NAMALWA (cell line): Measurements from ENCODE around the gene TMEM266.

Experiments used
- DNase-seq: peaks from one replicate; pipeline ENCODE4 v3.0.0-alpha.2; 2015; ENCODE audit warnings: low spot score

The TMEM266 gene

DNA sequence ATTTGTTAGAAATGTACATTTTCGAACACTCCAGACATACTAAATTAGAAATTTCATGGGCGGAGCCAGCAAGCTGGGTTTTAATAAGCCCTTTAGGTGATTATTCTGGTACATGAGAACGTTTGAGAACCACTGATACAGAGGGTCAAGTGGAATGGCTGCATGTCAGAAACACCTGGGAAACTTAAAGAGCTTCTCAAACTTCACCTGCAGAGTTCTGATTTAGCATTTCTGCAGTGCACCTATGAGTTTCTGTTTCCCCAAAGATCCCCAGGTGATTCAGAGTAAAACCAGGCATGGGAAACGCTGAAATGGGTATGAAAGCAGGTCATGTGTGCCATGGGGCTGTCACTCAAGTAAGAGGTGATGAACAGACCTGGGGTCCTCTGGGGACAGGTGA is 68.1 kb downstream of the TMEM266 start:
- DNase-seq, result no peak

GRCh38 chr15:76134537-76134936 is 74.8 kb downstream of the TMEM266 start:
- DNase-seq, result no peak

GRCh38 chr15:76135516-76135915 is 75.7 kb downstream of the TMEM266 start:
- no peak for DNase-seq

DNA sequence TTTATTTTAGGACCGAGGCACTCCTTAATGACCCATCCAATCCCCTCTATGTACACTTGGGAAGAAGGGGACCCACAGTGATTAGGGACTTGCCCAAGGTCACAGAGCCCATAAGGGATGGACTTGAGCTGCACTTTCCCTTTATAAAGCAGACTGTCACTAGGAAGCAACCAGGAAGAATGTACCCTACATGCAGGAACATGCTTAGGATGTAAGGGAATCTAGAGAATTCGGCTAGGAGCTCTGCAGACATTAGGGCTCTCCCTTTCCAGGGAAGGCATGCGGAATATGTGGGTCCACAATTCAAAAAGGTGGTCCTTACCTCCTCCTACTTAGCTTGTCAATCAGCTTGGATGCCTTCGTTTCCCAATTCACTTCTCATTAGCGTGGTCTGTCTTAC is 78.7 kb downstream of the TMEM266 start:
- DNase-seq, result no peak

- peak; percentile 91 for DNase-seq
Observed at GRCh38 chr15:76139368-76140073, 79.7 kb downstream of the TMEM266 start.

GRCh38 chr15:76140074-76140464 is 80.3 kb downstream of the TMEM266 start:
- no peak for DNase-seq

GRCh38 chr15:76146812-76147211 is 87.0 kb downstream of the TMEM266 start:
- DNase-seq, result no peak

- DNase-seq, result peak; percentile 73
Observed at GRCh38 chr15:76147906-76148570, 88.3 kb downstream of the TMEM266 start.

- DNase-seq, result no peak
Observed at GRCh38 chr15:76149291-76149915, 89.6 kb downstream of the TMEM266 start.

DNA sequence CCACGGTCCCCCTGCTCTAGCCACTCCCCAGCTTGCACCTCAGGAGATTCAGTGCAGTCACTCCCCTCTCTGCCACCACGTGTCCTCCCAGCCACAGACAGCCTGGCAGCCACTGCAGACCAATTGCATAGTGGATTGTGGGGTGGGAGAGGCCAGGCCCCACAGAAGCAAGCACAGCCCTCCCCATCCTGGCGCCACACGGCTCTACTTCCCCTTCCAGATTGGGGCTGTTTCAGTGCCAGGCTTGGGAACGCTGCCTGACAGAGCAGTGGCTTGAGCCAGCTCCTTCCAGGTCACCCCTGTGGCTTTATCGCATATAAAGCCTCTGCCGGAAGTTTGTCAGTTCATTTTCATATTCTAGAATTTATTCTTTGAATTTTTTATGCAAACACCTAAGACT is 90.7 kb downstream of the TMEM266 start:
- DNase-seq, result no peak

DNA sequence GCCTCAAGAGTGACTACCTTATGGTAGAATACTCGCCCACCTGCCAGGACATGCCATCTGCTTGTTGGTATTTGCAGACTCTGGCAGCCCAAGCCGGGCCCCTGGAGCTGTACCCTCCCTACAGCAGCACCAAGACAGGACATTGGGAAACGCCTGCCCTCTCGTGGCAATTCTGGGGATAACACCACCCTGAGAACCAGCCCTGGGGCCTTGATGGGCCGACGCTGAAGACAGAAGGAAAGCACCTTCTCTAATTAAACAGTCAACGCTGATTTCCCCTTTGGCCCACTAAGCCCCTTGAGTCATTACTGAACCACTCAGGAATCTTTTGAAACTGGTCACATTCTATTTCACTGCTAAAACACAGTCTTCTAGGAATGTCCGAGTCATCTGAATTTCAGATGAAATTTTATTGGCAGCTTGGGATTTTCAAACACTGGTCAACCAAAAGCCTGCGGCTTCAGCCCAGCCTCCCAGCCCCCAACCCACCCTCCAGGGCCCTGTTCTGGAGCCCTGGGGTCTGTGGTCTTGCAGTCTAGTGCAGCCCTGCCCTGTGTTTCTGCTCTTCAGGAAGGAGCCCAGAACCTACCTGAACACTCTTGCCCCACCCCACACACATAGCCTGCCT is 91.3 kb downstream of the TMEM266 start:
- DNase-seq, result peak; percentile 92

DNA sequence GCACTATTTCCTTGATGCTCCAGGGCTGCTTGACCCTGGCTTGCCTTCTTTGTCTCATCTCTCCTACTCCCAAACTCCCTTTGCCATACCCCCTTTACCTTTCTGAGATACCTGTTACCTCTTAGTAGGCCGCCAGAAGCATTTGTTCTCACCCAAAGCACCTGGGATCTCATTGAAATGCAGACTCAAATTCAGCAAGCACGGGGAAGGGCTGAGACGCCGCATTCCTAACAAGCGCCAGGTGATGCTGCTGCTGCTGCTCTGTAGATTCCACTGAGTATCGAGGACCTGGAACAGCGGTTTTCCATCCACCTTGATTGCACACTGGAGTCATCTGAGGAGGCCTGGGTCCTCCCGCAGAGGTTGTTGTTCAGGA is 91.8 kb downstream of the TMEM266 start:
- DNase-seq, result no peak

- no peak for DNase-seq
Observed at GRCh38 chr15:76152197-76152596, 92.4 kb downstream of the TMEM266 start.

GRCh38 chr15:76153241-76154197 is 93.7 kb downstream of the TMEM266 start:
- DNase-seq, result no peak

DNA sequence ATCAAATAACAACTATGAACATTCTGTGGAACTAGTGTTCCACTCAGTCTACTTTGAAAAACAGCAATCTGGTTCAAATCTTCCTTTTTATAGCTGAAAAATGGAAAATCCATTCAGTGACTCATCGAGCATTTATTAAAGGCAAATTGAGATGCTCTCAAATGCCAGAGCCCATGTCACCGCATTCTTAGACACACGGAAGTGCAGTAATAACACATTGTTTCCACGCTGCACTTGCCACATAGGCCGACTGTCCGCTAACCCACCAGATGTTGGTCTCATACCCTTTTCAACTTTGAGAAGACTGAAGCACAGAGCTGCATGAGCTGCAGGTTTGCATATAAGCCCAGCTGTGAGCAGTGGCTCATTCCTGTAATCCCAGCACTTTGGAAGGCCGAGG is 95.9 kb downstream of the TMEM266 start:
- DNase-seq, result no peak

- DNase-seq, result no peak
Observed at GRCh38 chr15:76158226-76158625, 98.4 kb downstream of the TMEM266 start.

- DNase-seq, result no peak
Observed at GRCh38 chr15:76158815-76159214, 99.0 kb downstream of the TMEM266 start.

DNA sequence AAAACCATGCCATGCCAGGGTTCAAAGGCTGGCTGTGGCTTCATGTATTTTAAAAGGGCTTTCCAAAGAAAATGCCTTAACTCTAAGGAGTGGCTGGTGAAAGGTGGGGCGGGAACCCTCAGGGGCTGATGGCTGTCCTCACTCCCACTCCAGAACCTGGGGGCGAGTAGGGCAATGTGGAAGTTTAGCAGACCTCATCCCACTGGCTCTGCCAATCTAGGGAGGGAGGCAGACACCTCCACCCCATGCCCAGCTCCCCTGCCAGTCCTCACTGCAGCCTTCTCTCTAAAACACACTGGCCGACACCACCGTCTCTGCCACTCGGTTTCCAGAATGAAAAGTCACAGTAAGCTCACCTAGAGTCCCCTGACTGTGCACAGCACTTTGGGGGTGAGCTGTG is 99.5 kb downstream of the TMEM266 start:
- no peak for DNase-seq

- DNase-seq, result no peak
Observed at GRCh38 chr15:76160426-76161152, 100.8 kb downstream of the TMEM266 start.

- no peak for DNase-seq
Observed at GRCh38 chr15:76161153-76162035, 101.6 kb downstream of the TMEM266 start.
